Neutrophil (primary cell): ENCODE results near the gene FAM184A.

Experiments
- H3K27ac ChIP-seq: fragments of 200-600 bp; sonication (generic); 2 replicates; pipeline ENCODE4 v1.5.1; 2016; ENCODE audit warnings: mild to moderate bottlenecking, moderate library complexity
- H3K27me3 ChIP-seq: fragments of 200-600 bp; sonication (generic); 2 replicates; pipeline ENCODE4 v1.6.0; 2016; ENCODE audit warnings: mild to moderate bottlenecking
- H3K36me3 ChIP-seq: fragments of 200-600 bp; sonication (generic); 2 replicates; pipeline ENCODE4 v1.5.1; 2017
- H3K4me1 ChIP-seq, 2 experiments: fragments of 200-600 bp in 1 of 2; sonication (generic) in 1 of 2; 1 replicate in 1 of 2; 2 replicates in 1 of 2; pipeline versions ENCODE4 v1.5.1 to v1.6.1; 2013 to 2016; ENCODE audit warnings: low read depth in 1 of 2, low read length in 1 of 2, mild to moderate bottlenecking in 1 of 2, moderate library complexity in 1 of 2; ENCODE audit not compliant: control insufficient read depth in 1 of 2, insufficient read depth in 1 of 2
- H3K4me3 ChIP-seq, 2 experiments: fragments of 200-600 bp in 1 of 2; sonication (generic) in 1 of 2; 1 replicate in 1 of 2; 2 replicates in 1 of 2; pipeline ENCODE4 v1.5.1; 2013 to 2016; ENCODE audit warnings: low read depth in 1 of 2, low read length in 1 of 2, mild to moderate bottlenecking in 1 of 2, moderate library complexity in 1 of 2
- H3K9me3 ChIP-seq: fragments of 200-600 bp; sonication (generic); 2 replicates; pipeline ENCODE4 v1.5.1; 2016
- CTCF ChIP-seq: fragments of 200-600 bp; sonication (generic); IDR thresholded peaks from 2 replicates; pipeline ENCODE4 v1.5.1; 2016; ENCODE audit warnings: antibody characterized with exemption

Gene FAM184A

GRCh38 chr6:118967239-118967638, 111.2 kb downstream of the FAM184A start:
- Histone ChIP-seq H3K36me3 (no peaks in the 10 kb centered on the region), H3K4me3 (no peak overlapping the region), H3K27ac (no peak overlapping the region), H3K9me3 (no peaks in the 10 kb centered on the region), H3K4me1 (no peaks in the 10 kb centered on the region), H3K27me3 (no peaks in the 10 kb centered on the region)
- no peak for TF ChIP-seq CTCF

GRCh38 chr6:118965843-118966370, 112.6 kb downstream of the FAM184A start:
- H3K27me3 ChIP-seq, result no peaks in the 10 kb centered on the region
- H3K4me1 ChIP-seq, result no peaks in the 10 kb centered on the region
- no peaks in the 10 kb centered on the region for H3K9me3 ChIP-seq
- no peak for TF ChIP-seq CTCF
- H3K36me3 ChIP-seq, result no peaks in the 10 kb centered on the region
- no peak overlapping the region for H3K4me3 ChIP-seq
- no peak overlapping the region for H3K27ac ChIP-seq

- TF ChIP-seq CTCF, result no peak
- Histone ChIP-seq H3K4me3 (no peak overlapping the region), H3K4me1 (no peaks in the 10 kb centered on the region), H3K36me3 (no peaks in the 10 kb centered on the region), H3K9me3 (no peaks in the 10 kb centered on the region), H3K27me3 (no peaks in the 10 kb centered on the region), H3K27ac (no peak overlapping the region)
Measured at GRCh38 chr6:118965371-118965770, 113.1 kb downstream of the FAM184A start.

- Histone ChIP-seq H3K4me1 (no peaks in the 10 kb centered on the region), H3K27me3 (no peaks in the 10 kb centered on the region), H3K9me3 (no peaks in the 10 kb centered on the region), H3K4me3 (no peak overlapping the region), H3K36me3 (no peaks in the 10 kb centered on the region), H3K27ac (no peak overlapping the region)
- no peak for TF ChIP-seq CTCF
Measured at GRCh38 chr6:118963003-118963402, 115.5 kb downstream of the FAM184A start.

- Histone ChIP-seq H3K27ac (no peak overlapping the region), H3K9me3 (no peaks in the 10 kb centered on the region), H3K36me3 (no peaks in the 10 kb centered on the region), H3K4me1 (no peaks in the 10 kb centered on the region), H3K27me3 (no peaks in the 10 kb centered on the region), H3K4me3 (no peak overlapping the region)
- TF ChIP-seq CTCF, result no peak
Measured at GRCh38 chr6:118959903-118960302, 118.6 kb downstream of the FAM184A start.

GRCh38 chr6:118953391-118953790, 125.1 kb downstream of the FAM184A start:
- Histone ChIP-seq H3K4me3 (no peak overlapping the region), H3K27me3 (no peaks in the 10 kb centered on the region), H3K4me1 (no peaks in the 10 kb centered on the region), H3K9me3 (no peaks in the 10 kb centered on the region), H3K27ac (no peak overlapping the region), H3K36me3 (no peaks in the 10 kb centered on the region)
- no peak for TF ChIP-seq CTCF
